ENCODE data around the gene TSKS. TPM values are rescaled to one million over a fixed set of nuclear protein-coding genes. Genes with fewer than 3 reads are reported as not detected.

Gene TSKS
- total and polyA plus RNA-seq, 10 of the 15 experiments (the other 5 are each of a cell fraction or from before 2014, with no cell fraction given): not detected

DNA sequence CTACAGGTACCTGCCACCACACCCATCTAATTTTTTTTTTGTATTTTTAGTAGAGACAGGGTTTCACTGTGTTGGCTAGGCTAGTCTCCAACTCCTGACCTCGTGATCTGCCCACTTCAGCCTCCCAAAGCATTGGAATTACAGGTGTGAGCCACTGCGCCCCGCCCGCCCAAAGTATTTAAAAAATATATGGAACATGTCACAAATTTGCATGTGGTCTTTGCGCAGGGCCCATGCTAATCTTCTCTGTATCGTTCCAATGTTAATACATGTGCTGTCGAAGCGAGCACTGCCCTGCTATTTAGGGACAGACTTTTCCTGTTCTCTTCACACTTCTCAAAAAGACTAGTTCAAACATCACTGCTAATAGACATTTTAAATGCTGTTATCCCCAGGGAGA, 1.2 kb upstream of the TSKS start:
- Histone ChIP-seq H3K36me3 (ENCODE audit: control insufficient read depth in 2 of 2, insufficient read depth in 2 of 2, low read length in 1 of 2) (no peaks in the 10 kb centered on the region), H3K4me2 (ENCODE audit: control insufficient read depth, insufficient read depth) (no peak overlapping the region), H3K27ac (ENCODE audit: control insufficient read depth, insufficient read depth) (no peak overlapping the region), H2AFZ (ENCODE audit: control insufficient read depth, low read depth, low read length) (no peak overlapping the region), H3K9ac (ENCODE audit: control insufficient read depth, insufficient read depth, low read length) (no peak overlapping the region), H3K27me3 (replicated peaks in 1 of 2; ENCODE audit: control insufficient read depth in 2 of 2, insufficient read depth in 2 of 2, low read length in 1 of 2) (no peaks in the 10 kb centered on the region; a peak in 1 of 4 replicates), H3K4me3 (no peak overlapping the region), H3K9me3 (replicated peaks; ENCODE audit: control insufficient read depth, insufficient read depth, low read length) (no peaks in the 10 kb centered on the region), H3K79me2 (ENCODE audit: control insufficient read depth, insufficient read depth, low read length) (peaks cover 21% of the 10 kb centered on the region), H3K4me1 (ENCODE audit: control insufficient read depth, insufficient read depth, low read length) (peaks cover 15% of the 10 kb centered on the region; the same call in 1 of the 2 replicates), H4K20me1 (ENCODE audit: control insufficient read depth, insufficient read depth) (no peaks in the 10 kb centered on the region)
- DNase-seq (ENCODE audit: low read depth, low spot score) (no peak), FAIRE-seq (no peak), ATAC-seq (no peak)
- CTCF ChIA-PET: no interaction called here
- POLR2A ChIA-PET: interaction anchor here (0.6 kb wide), 1 partner anchor 1096 kb away, joined by 3 read pairs; no protein-coding TSS in a partner anchor
- intact Hi-C loops (cut with micrococcal nuclease; ENCODE audit: unreplicated experiment): no loop called here
- no TSS peak for BruUV-seq (replicated peaks)
- SMC1A ChIA-PET (ENCODE audit: uncharacterized antibody, unreplicated experiment): interaction anchor here (1.0 kb wide), 1 partner anchor 84 kb away, joined by 3 read pairs; no protein-coding TSS in a partner anchor
- TF ChIP-seq EP300 (IDR thresholded peaks at IDR 0.05; ENCODE audit: borderline replicate concordance in 1 of 2, control insufficient read depth in 1 of 2, low read depth in 2 of 2, low read length in 2 of 2): no peak
- no peak for TF ChIP-seq LARP7 (IDR thresholded peaks at IDR 0.05)
- no peak for TF ChIP-seq ATF7 (IDR thresholded peaks at IDR 0.05; ENCODE audit: low read depth)
- TF ChIP-seq RAD21 (IDR thresholded peaks at IDR 0.05; ENCODE audit: insufficient read depth, low read depth, low read length): no peak
- TF ChIP-seq MEF2A (IDR thresholded peaks at IDR 0.05; ENCODE audit: insufficient read depth, low read depth, low read length): no peak
- TF ChIP-seq EGR1 (IDR thresholded peaks at IDR 0.05; ENCODE audit: borderline replicate concordance in 1 of 2, low read depth in 2 of 2, low read length in 2 of 2): no peak
- no peak for TF ChIP-seq MXI1 (IDR thresholded peaks at IDR 0.05; ENCODE audit: low read depth, low read length)
- TF ChIP-seq, protein P1, sequence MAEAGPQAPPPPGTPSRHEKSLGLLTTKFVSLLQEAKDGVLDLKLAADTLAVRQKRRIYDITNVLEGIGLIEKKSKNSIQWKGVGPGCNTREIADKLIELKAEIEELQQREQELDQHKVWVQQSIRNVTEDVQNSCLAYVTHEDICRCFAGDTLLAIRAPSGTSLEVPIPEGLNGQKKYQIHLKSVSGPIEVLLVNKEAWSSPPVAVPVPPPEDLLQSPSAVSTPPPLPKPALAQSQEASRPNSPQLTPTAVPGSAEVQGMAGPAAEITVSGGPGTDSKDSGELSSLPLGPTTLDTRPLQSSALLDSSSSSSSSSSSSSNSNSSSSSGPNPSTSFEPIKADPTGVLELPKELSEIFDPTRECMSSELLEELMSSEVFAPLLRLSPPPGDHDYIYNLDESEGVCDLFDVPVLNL (IDR thresholded peaks at IDR 0.05; ENCODE audit: low read depth, low read length): no peak
- WGBS (ENCODE audit: insufficient coverage, insufficient replicate concordance, low lambda C conversion rate, missing lambda C conversion rate): 73% methylated on average over 8 of the region's 8 CpGs
- RAD21 ChIA-PET (ENCODE audit: unreplicated experiment): no interaction called here
- in situ Hi-C loops (cut with MboI): no loop called here
